Adrenal gland (tissue), 12 donors: ENCODE data around the gene LRRC55. TPM values are rescaled to one million over a fixed set of nuclear protein-coding genes. Genes with fewer than 3 reads are reported as not detected.

Experiments
- DNase-seq, 7 donors: peaks; one replicate each; pipeline ENCODE4 v3.0.0-alpha.2; 2019 to 2020
- H3K27ac ChIP-seq, 5 donors: fragments of 200-600 bp; sonication (generic) in 4 of 5; 1 replicate in 3 of 5; 2 replicates in 2 of 5; pipeline versions ENCODE4 v1.5.1 to v1.8.0; 2016 to 2020; ENCODE audit warnings: mild to moderate bottlenecking in 1 of 5
- H3K27me3 ChIP-seq: fragments of 200-600 bp; 2 replicates; pipeline ENCODE4 v1.8.0; 2021
- H3K36me3 ChIP-seq, 2 donors: fragments of 200-600 bp; replicated peaks in 1 of 2; 1 replicate in 1 of 2; 2 replicates in 1 of 2; pipeline versions ENCODE4 v1.5.1 to v1.8.0; 2018 to 2022
- H3K4me1 ChIP-seq, 2 donors: fragments of 200-600 bp; replicated peaks in 1 of 2; 1 replicate in 1 of 2; 2 replicates in 1 of 2; pipeline versions ENCODE4 v1.5.1 to v1.8.0; 2018 to 2021
- H3K4me3 ChIP-seq, 4 donors: fragments of 200-600 bp; sonication (generic) in 3 of 4; one replicate each; pipeline ENCODE4 v1.5.1; 2016 to 2018
- H3K9me3 ChIP-seq, 3 donors: fragments of 200-600 bp; sonication (generic) in 1 of 3; replicated peaks in 1 of 3; 1 replicate in 2 of 3; 2 replicates in 1 of 3; pipeline versions ENCODE4 v1.5.1 to v1.8.0; 2016 to 2021
- POLR2A ChIP-seq, 2 donors: fragments of 450-650 bp; IDR thresholded peaks; one replicate each; pipeline ENCODE4 v1.6.1; 2017; ENCODE audit warnings: antibody characterized with exemption in 2 of 2, mild to moderate bottlenecking in 2 of 2, moderate library complexity in 1 of 2
- WGBS, 4 donors: extraction: QIAGEN DNeasy Blood & Tissue Kit in 2 of 4; methylation state at CpG; one replicate each; pipeline versions ENCODE4 v1.1.5 to v1.1.7; 2013 to 2017; 5-methylcytosine and 5-hydroxymethylcytosine counted together
- intact Hi-C, 2 donors: fragments of 100-400 bp; cut with DNase I; formaldehyde crosslinking; loops; one replicate each; pipeline versions ENCODE4 v1.14.1 to v1.15.0; 2022 to 2023
- polyA plus RNA-seq, 3 donors: library from polyadenylated mRNA; stranded (reverse); fragments of 200-250 nt in 2 of 3; fragments of 350-450 nt in 1 of 3; fragmentation: Illumina TruSeq in 1 of 3; extraction: RNeasy Lipid Tissue Mini Kit (QIAGEN cat#74804) in 1 of 3; gene quantifications; one replicate each; pipeline ENCODE4 v1.2.3, GENCODE V29; 2013 to 2014
- total RNA-seq, 9 donors: library from RNA; depleted of rRNA in 4 of 9; stranded (reverse); fragments of >200 nt in 4 of 9; fragments of 120-200 nt in 1 of 9; fragmentation: NEBNext Ultra II Directional in 1 of 9; extraction: Animal tissue kit (Norgen Biotek cat#: 25700) in 1 of 9; gene quantifications; one replicate each; pipeline versions ENCODE4 v1.1.0 to v1.2.4, GENCODE V29; 2013 to 2023
- TF ChIP-seq, protein P1 (sequence below), 6 experiments: fragments of 450-650 bp in 4 of 6; fragments of 200-600 bp in 2 of 6; sonication (generic) in 1 of 6; IDR thresholded peaks; 1 replicate in 5 of 6; 2 replicates in 1 of 6; pipeline versions ENCODE4 v1.5.1 to v1.8.0; 2016 to 2021; ENCODE audit warnings: antibody characterized with exemption in 6 of 6, mild to moderate bottlenecking in 2 of 6, moderate library complexity in 1 of 6
- donor health status: healthy with polysubstance abuse.
- donor health status: Bipolar disorder and iron deficiency.
- donor health status: DM: yes; HTN: yes; CAD: no.
- donor health status: DM: no; HTN: no; CAD: no.
- donor health status: DM: no; HTN: no; CAD: no.
- donor health status: DM: yes; HTN: yes; CAD: no.

The LRRC55 gene
- total and polyA plus RNA-seq, 12 donors = 0.08 to 1.1 (median 0.50) TPM; not detected in 1

DNA sequence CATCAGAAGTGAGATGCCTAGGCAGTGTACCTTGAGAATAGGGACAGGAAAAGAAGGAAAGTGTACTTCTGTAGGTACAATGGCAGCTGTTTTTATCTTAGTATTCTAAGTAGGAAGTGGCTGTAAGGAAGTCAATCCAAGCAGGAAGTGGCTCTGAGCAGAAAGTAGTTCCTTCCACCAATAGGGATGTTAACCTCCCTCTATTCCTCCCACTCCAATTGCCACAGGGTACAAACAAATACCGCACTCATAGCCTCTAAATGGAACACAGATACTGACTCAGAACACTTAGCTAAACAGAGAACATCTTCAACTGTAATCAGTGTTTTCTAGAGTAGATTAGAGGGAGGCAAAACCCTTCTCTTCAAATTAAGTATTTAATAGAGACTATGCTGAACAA, 10.6 kb downstream of the LRRC55 start:
- no peak for TF ChIP-seq POLR2A (IDR thresholded peaks at IDR 0.05)
- TF ChIP-seq, protein P1, sequence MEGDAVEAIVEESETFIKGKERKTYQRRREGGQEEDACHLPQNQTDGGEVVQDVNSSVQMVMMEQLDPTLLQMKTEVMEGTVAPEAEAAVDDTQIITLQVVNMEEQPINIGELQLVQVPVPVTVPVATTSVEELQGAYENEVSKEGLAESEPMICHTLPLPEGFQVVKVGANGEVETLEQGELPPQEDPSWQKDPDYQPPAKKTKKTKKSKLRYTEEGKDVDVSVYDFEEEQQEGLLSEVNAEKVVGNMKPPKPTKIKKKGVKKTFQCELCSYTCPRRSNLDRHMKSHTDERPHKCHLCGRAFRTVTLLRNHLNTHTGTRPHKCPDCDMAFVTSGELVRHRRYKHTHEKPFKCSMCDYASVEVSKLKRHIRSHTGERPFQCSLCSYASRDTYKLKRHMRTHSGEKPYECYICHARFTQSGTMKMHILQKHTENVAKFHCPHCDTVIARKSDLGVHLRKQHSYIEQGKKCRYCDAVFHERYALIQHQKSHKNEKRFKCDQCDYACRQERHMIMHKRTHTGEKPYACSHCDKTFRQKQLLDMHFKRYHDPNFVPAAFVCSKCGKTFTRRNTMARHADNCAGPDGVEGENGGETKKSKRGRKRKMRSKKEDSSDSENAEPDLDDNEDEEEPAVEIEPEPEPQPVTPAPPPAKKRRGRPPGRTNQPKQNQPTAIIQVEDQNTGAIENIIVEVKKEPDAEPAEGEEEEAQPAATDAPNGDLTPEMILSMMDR (IDR thresholded peaks at IDR 0.05) = no peak
- no peak for DNase-seq
- 50 to 75% (median 59%) methylated on average over 1 of the region's 1 CpG for WGBS, 4 donors
- intact Hi-C loops = no loop called here
- Histone ChIP-seq H3K9me3 (no peaks in the 10 kb centered on the region), H3K27me3 (peaks cover 5% of the 10 kb centered on the region), H3K4me3 (no peak overlapping the region), H3K27ac (no peak overlapping the region), H3K4me1 (no peaks in the 10 kb centered on the region), H3K36me3 (no peaks in the 10 kb centered on the region)

DNA sequence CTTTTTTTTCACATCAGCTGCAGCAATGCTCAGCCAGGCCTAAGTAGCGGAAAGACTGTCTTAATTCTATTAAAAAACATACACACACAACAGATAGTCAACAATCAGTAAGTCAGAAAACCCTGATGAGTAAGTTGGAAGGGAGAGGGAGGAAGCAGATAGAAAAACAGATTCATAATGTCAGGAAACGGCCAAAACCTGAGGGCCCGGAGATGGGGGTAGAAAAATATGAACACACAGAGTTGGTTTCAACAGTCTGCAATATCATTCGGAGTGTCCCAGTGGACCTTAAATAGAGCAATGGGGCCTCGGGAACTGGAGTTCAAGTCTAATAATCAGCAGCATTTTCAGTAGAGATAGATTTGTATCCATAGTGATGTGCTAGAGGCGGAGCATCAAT, 14.8 kb downstream of the LRRC55 start:
- Histone ChIP-seq H3K4me3 (no peak overlapping the region), H3K36me3 (no peaks in the 10 kb centered on the region), H3K4me1 (no peaks in the 10 kb centered on the region), H3K9me3 (no peaks in the 10 kb centered on the region), H3K27me3 (peaks cover 4% of the 10 kb centered on the region), H3K27ac (no peak overlapping the region)
- no peak for DNase-seq
- 67 to 74% (median 67%) methylated on average over 6 of the region's 6 CpGs for WGBS, 4 donors
- TF ChIP-seq, protein P1 (IDR thresholded peaks at IDR 0.05) = no peak
- TF ChIP-seq POLR2A (IDR thresholded peaks at IDR 0.05) = no peak
- intact Hi-C loops = no loop called here

DNA sequence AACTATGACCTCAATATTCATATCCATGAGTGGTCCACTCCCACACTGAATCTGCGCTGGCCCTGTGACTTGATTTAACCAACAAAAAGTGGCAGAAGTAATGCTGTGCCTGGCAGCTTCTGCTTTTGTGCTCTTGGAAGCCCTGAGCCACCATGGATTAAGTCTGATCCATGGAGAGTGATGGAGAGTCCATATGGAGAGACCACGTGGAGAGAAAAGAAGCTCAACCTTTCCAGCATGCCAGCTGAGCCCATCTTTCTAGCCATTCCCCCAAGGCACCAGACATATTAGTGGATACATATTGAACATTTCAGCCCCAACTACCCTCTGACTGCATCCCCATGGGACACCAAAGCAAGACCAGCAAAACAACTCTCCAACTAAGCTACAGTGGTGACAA, 16.0 kb downstream of the LRRC55 start:
- Histone ChIP-seq H3K27me3 (no peaks in the 10 kb centered on the region), H3K36me3 (no peaks in the 10 kb centered on the region), H3K4me3 (no peak overlapping the region), H3K4me1 (no peaks in the 10 kb centered on the region), H3K9me3 (no peaks in the 10 kb centered on the region), H3K27ac (no peak overlapping the region)
- TF ChIP-seq, protein P1 (IDR thresholded peaks at IDR 0.05) = no peak
- TF ChIP-seq POLR2A (IDR thresholded peaks at IDR 0.05) = no peak
- intact Hi-C loops = no loop called here
- no peak for DNase-seq
- 69 to 86% (median 80%) methylated on average over 2 of the region's 2 CpGs for WGBS, 4 donors

DNA sequence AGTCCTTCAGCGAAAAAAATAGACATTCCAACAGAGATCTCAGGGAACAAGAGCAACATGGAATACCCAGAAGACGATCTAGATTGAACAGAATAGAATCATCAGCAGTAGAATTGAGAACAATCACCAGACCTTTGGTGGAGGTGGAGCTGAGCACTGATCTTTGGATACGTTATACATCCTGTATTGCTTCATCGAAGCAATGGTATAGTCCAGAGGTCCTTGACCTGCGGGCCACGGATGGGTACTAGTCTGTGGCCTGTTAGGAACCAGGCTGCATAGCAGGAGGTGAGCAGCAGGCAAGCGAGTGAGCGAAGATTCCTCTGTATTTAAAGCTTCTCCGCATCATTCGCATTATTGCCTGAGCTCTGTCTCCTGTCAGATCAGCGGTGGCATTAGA, 17.6 kb downstream of the LRRC55 start:
- intact Hi-C loops = no loop called here
- no peaks in the 10 kb centered on the region for H3K4me1 ChIP-seq
- no peak overlapping the region for H3K27ac ChIP-seq
- no peaks in the 10 kb centered on the region for H3K9me3 ChIP-seq
- WGBS, 4 donors = 82 to 91% (median 84%) methylated on average over 8 to 11 of the region's 11 CpGs
- H3K27me3 ChIP-seq = no peaks in the 10 kb centered on the region
- no peak overlapping the region for H3K4me3 ChIP-seq
- TF ChIP-seq, protein P1 (IDR thresholded peaks at IDR 0.05) = no peak
- TF ChIP-seq POLR2A (IDR thresholded peaks at IDR 0.05) = no peak
- no peaks in the 10 kb centered on the region for H3K36me3 ChIP-seq
- DNase-seq = no peak
